ENCODE results near the gene PLCB1.

DNA sequence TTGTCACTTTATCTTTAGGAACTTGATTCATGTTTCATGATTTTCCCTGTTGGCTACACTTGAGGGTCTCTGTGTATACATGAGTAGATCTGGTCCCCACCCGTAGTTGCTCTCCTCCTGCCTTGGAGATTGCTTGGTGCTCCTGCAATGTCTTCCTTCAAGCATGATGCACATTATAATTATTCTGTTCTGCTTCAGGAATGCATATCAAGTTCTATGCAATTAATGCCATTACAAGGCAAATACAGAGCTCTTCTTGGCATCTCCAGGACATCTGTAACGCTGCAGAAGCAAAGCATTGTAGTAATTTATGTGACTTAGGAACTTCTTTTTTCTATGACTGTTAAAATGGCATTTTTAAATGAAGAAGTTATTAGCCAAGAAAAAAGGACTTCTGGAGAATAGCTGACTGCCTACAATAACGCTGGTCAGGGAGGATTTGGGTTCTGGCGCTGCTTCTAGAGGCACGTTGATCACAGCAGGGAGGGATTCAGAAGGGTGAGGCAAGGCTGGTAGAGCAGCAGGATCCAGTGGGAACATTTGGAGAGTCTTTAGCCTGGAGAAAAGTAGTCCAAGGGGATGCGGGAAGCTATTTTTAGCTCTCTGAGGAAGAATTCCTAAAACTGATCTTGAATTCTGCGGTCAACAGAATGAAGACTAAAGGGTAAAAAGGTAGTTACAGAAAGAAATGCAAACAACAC is 203.6 kb downstream of the PLCB1 start:
- TF ChIP-seq POLR2AphosphoS5 (IDR thresholded peaks at IDR 0.05; ENCODE audit: insufficient read depth, low read depth, low read length) (no peak), EZH2 (IDR thresholded peaks at IDR 0.05; ENCODE audit: borderline replicate concordance, low read depth, low read length, severe bottlenecking) (no peak), JUN (IDR thresholded peaks at IDR 0.05; ENCODE audit: borderline replicate concordance, insufficient read depth, insufficient read length, low read depth) (no peak), POLR2A (IDR thresholded peaks at IDR 0.05; ENCODE audit: low read depth, low read length) (no peak), MYC (IDR thresholded peaks at IDR 0.05; ENCODE audit: low read depth, low read length) (no peak), GATA2 (IDR thresholded peaks at IDR 0.05; ENCODE audit: insufficient read depth, insufficient read length, low read depth, low read length) (no peak)
- TF ChIP-seq, protein P1, sequence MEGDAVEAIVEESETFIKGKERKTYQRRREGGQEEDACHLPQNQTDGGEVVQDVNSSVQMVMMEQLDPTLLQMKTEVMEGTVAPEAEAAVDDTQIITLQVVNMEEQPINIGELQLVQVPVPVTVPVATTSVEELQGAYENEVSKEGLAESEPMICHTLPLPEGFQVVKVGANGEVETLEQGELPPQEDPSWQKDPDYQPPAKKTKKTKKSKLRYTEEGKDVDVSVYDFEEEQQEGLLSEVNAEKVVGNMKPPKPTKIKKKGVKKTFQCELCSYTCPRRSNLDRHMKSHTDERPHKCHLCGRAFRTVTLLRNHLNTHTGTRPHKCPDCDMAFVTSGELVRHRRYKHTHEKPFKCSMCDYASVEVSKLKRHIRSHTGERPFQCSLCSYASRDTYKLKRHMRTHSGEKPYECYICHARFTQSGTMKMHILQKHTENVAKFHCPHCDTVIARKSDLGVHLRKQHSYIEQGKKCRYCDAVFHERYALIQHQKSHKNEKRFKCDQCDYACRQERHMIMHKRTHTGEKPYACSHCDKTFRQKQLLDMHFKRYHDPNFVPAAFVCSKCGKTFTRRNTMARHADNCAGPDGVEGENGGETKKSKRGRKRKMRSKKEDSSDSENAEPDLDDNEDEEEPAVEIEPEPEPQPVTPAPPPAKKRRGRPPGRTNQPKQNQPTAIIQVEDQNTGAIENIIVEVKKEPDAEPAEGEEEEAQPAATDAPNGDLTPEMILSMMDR (IDR thresholded peaks at IDR 0.05; ENCODE audit: extremely low read depth in 1 of 2, insufficient read depth in 1 of 2, low read depth in 1 of 2, low read length in 2 of 2) = no peak
- TF ChIP-seq, protein P2, sequence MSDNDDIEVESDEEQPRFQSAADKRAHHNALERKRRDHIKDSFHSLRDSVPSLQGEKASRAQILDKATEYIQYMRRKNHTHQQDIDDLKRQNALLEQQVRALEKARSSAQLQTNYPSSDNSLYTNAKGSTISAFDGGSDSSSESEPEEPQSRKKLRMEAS (IDR thresholded peaks at IDR 0.05; ENCODE audit: insufficient read depth, insufficient read length) = no peak
